H9 (cell line): ENCODE data around the gene CEP63. TPM values are rescaled to one million over a fixed set of nuclear protein-coding genes. Genes with fewer than 3 reads are reported as not detected.

ENCODE experiments used
- DNase-seq: peaks from one replicate; pipeline ENCODE4 v3.0.0-alpha.2; 2017
- H2AFZ ChIP-seq: one replicate; pipeline ENCODE4 v1.6.1; 2013; ENCODE audit warnings: mild to moderate bottlenecking, low read length, control low read depth, moderate library complexity
- H2AK5ac ChIP-seq: 2 replicates; pipeline ENCODE4 v1.6.1; 2013; ENCODE audit warnings: low read length, control low read depth, mixed read lengths; ENCODE audit not compliant: insufficient read length
- H2BK120ac ChIP-seq: one replicate; pipeline ENCODE4 v1.6.1; 2013; ENCODE audit warnings: low read depth, mild to moderate bottlenecking, low read length, control low read depth, inconsistent platforms; ENCODE audit not compliant: poor library complexity, severe bottlenecking
- H2BK12ac ChIP-seq: 2 replicates; pipeline ENCODE4 v1.6.1; 2013; ENCODE audit warnings: low read length, control low read depth, mixed read lengths, low read depth; ENCODE audit not compliant: insufficient read length
- H2BK15ac ChIP-seq: 2 replicates; pipeline ENCODE4 v1.6.1; 2013; ENCODE audit warnings: low read depth, low read length, control low read depth
- H2BK20ac ChIP-seq: one replicate; pipeline ENCODE4 v1.6.1; 2013; ENCODE audit warnings: low read depth, mild to moderate bottlenecking, low read length, control low read depth, inconsistent platforms; ENCODE audit not compliant: poor library complexity, severe bottlenecking
- H2BK5ac ChIP-seq: 2 replicates; pipeline ENCODE4 v1.6.1; 2013; ENCODE audit warnings: low read length, control low read depth, mixed read lengths; ENCODE audit not compliant: insufficient read length
- H3K14ac ChIP-seq: 2 replicates; pipeline ENCODE4 v1.6.1; 2013; ENCODE audit warnings: low read length, control low read depth; ENCODE audit not compliant: insufficient read depth
- H3K18ac ChIP-seq: 2 replicates; pipeline ENCODE4 v1.6.1; 2013; ENCODE audit warnings: low read depth, mild to moderate bottlenecking, mixed read lengths, low read length, control low read depth; ENCODE audit not compliant: insufficient read length
- H3K23ac ChIP-seq: 2 replicates; pipeline ENCODE4 v1.6.1; 2013; ENCODE audit warnings: low read length, control low read depth, mixed read lengths, low read depth; ENCODE audit not compliant: insufficient read length
- H3K23me2 ChIP-seq: 2 replicates; pipeline ENCODE4 v1.6.1; 2013; ENCODE audit warnings: low read depth, mild to moderate bottlenecking, mixed read lengths, low read length, control low read depth; ENCODE audit not compliant: insufficient read length, poor library complexity, severe bottlenecking
- H3K27ac ChIP-seq: 2 replicates; pipeline ENCODE4 v1.5.1; 2013; ENCODE audit warnings: low read length, control low read depth, mixed read lengths, low read depth; ENCODE audit not compliant: insufficient read length
- H3K27me3 ChIP-seq: 2 replicates; pipeline ENCODE4 v1.6.1; 2013; ENCODE audit warnings: low read length, control low read depth, inconsistent platforms; ENCODE audit not compliant: insufficient read depth
- H3K4ac ChIP-seq: 2 replicates; pipeline ENCODE4 v1.6.1; 2013; ENCODE audit warnings: low read depth, mild to moderate bottlenecking, control low read depth, inconsistent platforms, low read length, moderate library complexity
- H3K4me1 ChIP-seq: 2 replicates; pipeline ENCODE4 v1.6.1; 2013; ENCODE audit warnings: low read length, control low read depth, inconsistent platforms; ENCODE audit not compliant: insufficient read depth
- H3K4me2 ChIP-seq: 2 replicates; pipeline ENCODE4 v1.6.1; 2013; ENCODE audit warnings: low read length, control low read depth, mixed read lengths; ENCODE audit not compliant: insufficient read length, insufficient read depth
- H3K56ac ChIP-seq: 2 replicates; pipeline ENCODE4 v1.6.1; 2013; ENCODE audit warnings: low read depth, mild to moderate bottlenecking, mixed read lengths, low read length, control low read depth; ENCODE audit not compliant: insufficient read length
- H3K79me1 ChIP-seq: 2 replicates; pipeline ENCODE4 v1.6.1; 2013; ENCODE audit warnings: low read depth, mild to moderate bottlenecking, moderate library complexity, low read length, control low read depth, inconsistent platforms; ENCODE audit not compliant: insufficient read depth, poor library complexity, severe bottlenecking
- H3K79me2 ChIP-seq: 2 replicates; pipeline ENCODE4 v1.6.1; 2013; ENCODE audit warnings: low read length, control low read depth, inconsistent platforms; ENCODE audit not compliant: insufficient read depth
- H3K9ac ChIP-seq: 2 replicates; pipeline ENCODE4 v1.6.1; 2013; ENCODE audit warnings: low read length, control low read depth, mixed read lengths; ENCODE audit not compliant: insufficient read length; ENCODE audit errors: extremely low read depth
- H3K9me3 ChIP-seq: one replicate; pipeline ENCODE4 v1.6.1; 2013; ENCODE audit warnings: low read depth, low read length, inconsistent platforms; ENCODE audit not compliant: control insufficient read depth
- H3T11ph ChIP-seq: one replicate; pipeline ENCODE4 v1.6.1; 2013; ENCODE audit warnings: mild to moderate bottlenecking, low read length, control low read depth, inconsistent platforms
- H4K20me1 ChIP-seq: one replicate; pipeline ENCODE4 v1.6.1; 2013; ENCODE audit not compliant: control insufficient read depth, insufficient read length, insufficient read depth
- H4K5ac ChIP-seq: 2 replicates; pipeline ENCODE4 v1.6.1; 2013; ENCODE audit warnings: low read depth, mild to moderate bottlenecking, mixed read lengths, low read length, control low read depth; ENCODE audit not compliant: insufficient read length
- H4K8ac ChIP-seq: replicated peaks from 2 replicates; pipeline ENCODE4 v1.6.1; 2013; ENCODE audit warnings: low read length, control low read depth, mixed read lengths, low read depth; ENCODE audit not compliant: insufficient read length
- H4K91ac ChIP-seq: 2 replicates; pipeline ENCODE4 v1.6.1; 2013; ENCODE audit warnings: low read depth, mild to moderate bottlenecking, moderate library complexity, mixed read lengths, low read length, control low read depth; ENCODE audit not compliant: insufficient read length
- H3K27ac Mint-ChIP-seq, 3 experiments: 2 replicates in 2 of 3; 3 replicates in 1 of 3; pipeline ENCODE4 v1.8.0; 2020 to 2021; ENCODE audit warnings: mixed read lengths in 3 of 3, mild to moderate bottlenecking in 1 of 3, moderate library complexity in 1 of 3
- H3K27me3 Mint-ChIP-seq: 2 replicates; pipeline ENCODE4 v1.8.0; 2021; ENCODE audit warnings: low read depth, mild to moderate bottlenecking, moderate library complexity, mixed read lengths
- H3K36me3 Mint-ChIP-seq, 3 experiments: 2 replicates in 2 of 3; 3 replicates in 1 of 3; pipeline ENCODE4 v1.8.0; 2020 to 2021; ENCODE audit warnings: low read depth in 3 of 3, mixed read lengths in 3 of 3; ENCODE audit not compliant: insufficient read depth in 1 of 3
- H3K4me1 Mint-ChIP-seq, 2 experiments: 2 replicates each; pipeline ENCODE4 v1.8.0; 2020; ENCODE audit warnings: mixed read lengths in 2 of 2
- H3K4me3 Mint-ChIP-seq, 2 experiments: 2 replicates in 1 of 2; 3 replicates in 1 of 2; pipeline ENCODE4 v1.8.0; 2020 to 2021; ENCODE audit warnings: mild to moderate bottlenecking in 2 of 2, mixed read lengths in 2 of 2, moderate library complexity in 1 of 2
- H3K9me3 Mint-ChIP-seq, 2 experiments: 2 replicates in 1 of 2; 3 replicates in 1 of 2; pipeline ENCODE4 v1.8.0; 2020; ENCODE audit warnings: mild to moderate bottlenecking in 2 of 2, mixed read lengths in 2 of 2, moderate library complexity in 1 of 2
- CTCF ChIP-seq: fragments of 200-600 bp; sonication (generic); conservative IDR thresholded peaks from 3 replicates; pipeline ENCODE4 v1.8.0; 2021; ENCODE audit warnings: antibody characterized with exemption, mild to moderate bottlenecking
- WGBS: extraction: QIAGEN DNeasy Blood & Tissue Kit; methylation state at CpG from one replicate; pipeline ENCODE4 v1.1.7; 2013; ENCODE audit warnings: missing lambda C conversion rate, low lambda C conversion rate, mixed read lengths; ENCODE audit not compliant: insufficient read length; ENCODE audit errors: extremely low coverage; 5-methylcytosine and 5-hydroxymethylcytosine counted together
- total RNA-seq: library from RNA; stranded (reverse); gene quantifications from 2 replicates; pipeline ENCODE4 v1.2.1, GENCODE V29; 2021

The CEP63 gene
- total RNA-seq, 1 experiment from 2014 or later: 16.2 TPM

GRCh38 chr3:134600685-134601463, 115.0 kb downstream of the CEP63 start:
- H2BK12ac ChIP-seq: no peak overlapping the region
- H3K27ac ChIP-seq: no peak overlapping the region
- no CpG with 5 or more reads among the region's 31 CpGs for WGBS
- no peak overlapping the region for H4K91ac ChIP-seq
- H3K23me2 ChIP-seq: no peaks in the 10 kb centered on the region
- H3K79me2 ChIP-seq: no peaks in the 10 kb centered on the region
- no peaks in the 10 kb centered on the region for H3K9me3 ChIP-seq
- H4K5ac ChIP-seq: no peak overlapping the region
- no peak overlapping the region for H2BK20ac ChIP-seq
- H3K9ac ChIP-seq: no peak overlapping the region
- H2AK5ac ChIP-seq: no peak overlapping the region
- H2BK120ac ChIP-seq: no peak overlapping the region
- H3K27ac Mint-ChIP-seq: no peak overlapping the region; a peak in 1 of 7 replicates
- peaks cover 34% of the 10 kb centered on the region for H3K27me3 Mint-ChIP-seq
- no peak overlapping the region for H2AFZ ChIP-seq
- H3K4ac ChIP-seq: no peak overlapping the region
- H3K9me3 Mint-ChIP-seq: no peaks in the 10 kb centered on the region
- no peak overlapping the region for H3K18ac ChIP-seq
- H3K36me3 Mint-ChIP-seq: no peaks in the 10 kb centered on the region; a peak in 1 of 7 replicates
- H4K8ac ChIP-seq: no peak overlapping the region
- no peaks in the 10 kb centered on the region for H3K4me1 ChIP-seq
- H3K4me1 Mint-ChIP-seq: peaks cover 11 to 16% of the 10 kb centered on the region in 2 experiments
- no peak overlapping the region for H2BK15ac ChIP-seq
- no peak overlapping the region for H3K14ac ChIP-seq
- H3K4me3 Mint-ChIP-seq: peak overlapping the region; percentile 47 to 70
- H3K56ac ChIP-seq: no peak overlapping the region
- H3K79me1 ChIP-seq: no peaks in the 10 kb centered on the region
- no peak overlapping the region for H3T11ph ChIP-seq
- no peak overlapping the region for H2BK5ac ChIP-seq
- H3K23ac ChIP-seq: no peak overlapping the region
- H3K4me2 ChIP-seq: peak overlapping the region; percentile 31
- peak; percentile 73 for DNase-seq
- no peaks in the 10 kb centered on the region; the same call in 1 of the 2 replicates for H3K27me3 ChIP-seq
- peak; percentile 99 for TF ChIP-seq CTCF
- H4K20me1 ChIP-seq: peaks cover 2% of the 10 kb centered on the region
